HepG2 (cell line): Measurements from ENCODE around the gene MCTS1. TPM values are rescaled to one million over a fixed set of nuclear protein-coding genes. Genes with fewer than 3 reads are reported as not detected.

Source experiments
- FOXK1 ChIP-seq: sonication (generic); formaldehyde crosslinking; IDR thresholded peaks from 2 replicates; pipeline ENCODE4 v1.4.0; 2020; ENCODE audit warnings: low read depth, missing genetic modification reagents, borderline replicate concordance
- GPBP1L1 ChIP-seq: sonication (generic); formaldehyde crosslinking; IDR thresholded peaks from 2 replicates; pipeline ENCODE4 v1.5.0; 2020; ENCODE audit warnings: mild to moderate bottlenecking, missing genetic modification reagents
- HDAC2 ChIP-seq: sonication (generic); formaldehyde crosslinking; IDR thresholded peaks from 2 replicates; pipeline ENCODE4 v1.4.0; 2020; ENCODE audit warnings: missing genetic modification reagents
- KAT7 ChIP-seq: IDR thresholded peaks from 2 replicates; pipeline ENCODE4 v1.6.1; 2018; ENCODE audit warnings: borderline replicate concordance, missing compliant biosample characterization
- NAIF1 ChIP-seq: sonication (generic); formaldehyde crosslinking; IDR thresholded peaks from 2 replicates; pipeline ENCODE4 v1.5.0; 2020; ENCODE audit warnings: mild to moderate bottlenecking, missing genetic modification reagents, borderline replicate concordance
- NFATC3 ChIP-seq: sonication (generic); formaldehyde crosslinking; IDR thresholded peaks from 2 replicates; pipeline ENCODE4 v1.5.1; 2020; ENCODE audit warnings: mild to moderate bottlenecking, missing genetic modification reagents
- RCOR2 ChIP-seq: IDR thresholded peaks from 2 replicates; pipeline ENCODE4 v1.6.1; 2016; ENCODE audit warnings: missing biosample characterization, missing genetic modification reagents
- SRY ChIP-seq: sonication (generic); formaldehyde crosslinking; IDR thresholded peaks from 2 replicates; pipeline ENCODE4 v1.8.0; 2022; ENCODE audit warnings: mild to moderate bottlenecking, missing genetic modification reagents
- TCF7 ChIP-seq: sonication (generic); IDR thresholded peaks from 2 replicates; pipeline ENCODE4 v1.6.1; 2016; ENCODE audit warnings: antibody characterized with exemption, low read depth
- THAP9 ChIP-seq: sonication (generic); formaldehyde crosslinking; IDR thresholded peaks from 2 replicates; pipeline ENCODE4; 2020; ENCODE audit warnings: missing genetic modification reagents, mild to moderate bottlenecking, borderline replicate concordance
- ZKSCAN8 ChIP-seq: IDR thresholded peaks from 2 replicates; pipeline ENCODE4 v1.6.1; 2016; ENCODE audit warnings: borderline replicate concordance, missing genetic modification reagents, missing compliant biosample characterization
- ZNF414 ChIP-seq: sonication (generic); formaldehyde crosslinking; IDR thresholded peaks from 2 replicates; pipeline ENCODE4 v1.5.0; 2020; ENCODE audit warnings: missing genetic modification reagents
- ZNF556 ChIP-seq: sonication (generic); formaldehyde crosslinking; IDR thresholded peaks from 2 replicates; pipeline ENCODE4 v1.4.0; 2020; ENCODE audit warnings: mild to moderate bottlenecking, missing genetic modification reagents, borderline replicate concordance
- ZSCAN12 ChIP-seq: sonication (generic); formaldehyde crosslinking; IDR thresholded peaks from 2 replicates; pipeline ENCODE4 v1.9.0; 2021; ENCODE audit warnings: mild to moderate bottlenecking, missing genetic modification reagents
- polyA plus RNA-seq, 8 experiments: library from polyadenylated mRNA; depleted of rRNA in 3 of 8; stranded (reverse) in 7 of 8; unstranded in 1 of 8; fragments of >200 nt; fragmentation: Illumina TruSeq in 4 of 8; extraction: Trizol in 4 of 8; gene quantifications; 2 replicates each; pipeline versions ENCODE4 v1.2.1 to v1.2.3, GENCODE V29; 2011 to 2016; ENCODE audit warnings: low read depth in 4 of 8, missing spikeins in 1 of 8, mixed read lengths in 1 of 8; ENCODE audit not compliant: insufficient read depth in 1 of 8
- total RNA-seq, 5 experiments: library from RNA; depleted of rRNA; stranded (reverse); fragments of >200 nt; fragmentation: Illumina TruSeq; extraction: Trizol; gene quantifications; 2 replicates each; pipeline ENCODE4 v1.2.3, GENCODE V29; 2016; ENCODE audit warnings: low read depth in 1 of 5
- TF ChIP-seq, protein P1 (sequence below): sonication (generic); formaldehyde crosslinking; IDR thresholded peaks from 2 replicates; pipeline ENCODE4 v1.4.0; 2020; ENCODE audit warnings: missing genetic modification reagents
- TF ChIP-seq, protein P2 (sequence below): sonication (generic); formaldehyde crosslinking; IDR thresholded peaks from 2 replicates; pipeline ENCODE4 v1.4.0; 2020; ENCODE audit warnings: missing genetic modification reagents
- TF ChIP-seq, protein P3 (sequence below): sonication (generic); formaldehyde crosslinking; IDR thresholded peaks from 2 replicates; pipeline ENCODE4 v1.8.0; 2023; ENCODE audit warnings: mild to moderate bottlenecking, missing genetic modification reagents
- TF ChIP-seq, protein P4 (sequence below): sonication (generic); formaldehyde crosslinking; IDR thresholded peaks from 2 replicates; pipeline ENCODE4 v1.5.0; 2020; ENCODE audit warnings: mild to moderate bottlenecking, missing genetic modification reagents

Gene MCTS1
- total and polyA plus RNA-seq, 2 of the 13 experiments (the other 11 are each of a cell fraction or from before 2014, with no cell fraction given): 30.1 to 59.0 TPM

DNA sequence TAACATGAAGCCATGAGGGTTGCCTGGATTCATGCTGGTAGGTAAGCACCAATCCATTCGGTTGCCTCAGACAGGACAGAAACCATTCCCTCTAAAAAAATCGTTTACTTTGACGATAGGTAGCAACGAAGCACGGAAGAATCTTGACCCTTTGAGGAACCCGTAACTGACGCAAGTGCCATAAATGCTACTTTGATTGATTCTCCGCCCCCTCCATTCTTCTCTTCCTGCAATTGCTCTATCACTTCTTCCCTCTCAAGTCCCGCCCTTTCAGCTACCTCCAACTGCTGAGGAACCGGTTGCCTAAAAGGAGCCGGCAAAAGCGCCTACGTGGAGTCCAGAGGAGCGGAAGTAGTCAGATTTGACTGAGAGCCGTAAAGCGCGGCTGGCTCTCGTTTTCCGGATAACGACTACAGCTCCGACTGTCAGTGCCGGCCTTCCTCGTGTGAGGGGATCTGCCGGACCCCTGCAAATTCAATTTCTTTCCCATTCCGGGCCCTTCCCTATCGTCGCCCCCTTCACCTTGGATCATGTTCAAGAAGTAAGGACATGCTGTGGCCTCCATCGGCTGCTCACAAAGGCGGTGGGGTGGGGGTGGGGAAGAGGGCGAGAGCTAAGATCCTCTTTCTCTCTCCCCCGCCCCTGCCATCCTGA lies at the start of gene MCTS1 (continued):
- no peak for TF ChIP-seq GPBP1L1 (CRISPR knock-in tag)
- no peak for TF ChIP-seq ZKSCAN8 (CRISPR knock-in tag)
- 0 out of 2 replicates have a peak, but pooled peaks have one; percentile 23 for TF ChIP-seq HDAC2
- TF ChIP-seq, protein P1, sequence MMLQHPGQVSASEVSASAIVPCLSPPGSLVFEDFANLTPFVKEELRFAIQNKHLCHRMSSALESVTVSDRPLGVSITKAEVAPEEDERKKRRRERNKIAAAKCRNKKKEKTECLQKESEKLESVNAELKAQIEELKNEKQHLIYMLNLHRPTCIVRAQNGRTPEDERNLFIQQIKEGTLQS (CRISPR knock-in tag): no peak
- no peak for TF ChIP-seq SRY (CRISPR knock-in tag)
- TF ChIP-seq, protein P2, sequence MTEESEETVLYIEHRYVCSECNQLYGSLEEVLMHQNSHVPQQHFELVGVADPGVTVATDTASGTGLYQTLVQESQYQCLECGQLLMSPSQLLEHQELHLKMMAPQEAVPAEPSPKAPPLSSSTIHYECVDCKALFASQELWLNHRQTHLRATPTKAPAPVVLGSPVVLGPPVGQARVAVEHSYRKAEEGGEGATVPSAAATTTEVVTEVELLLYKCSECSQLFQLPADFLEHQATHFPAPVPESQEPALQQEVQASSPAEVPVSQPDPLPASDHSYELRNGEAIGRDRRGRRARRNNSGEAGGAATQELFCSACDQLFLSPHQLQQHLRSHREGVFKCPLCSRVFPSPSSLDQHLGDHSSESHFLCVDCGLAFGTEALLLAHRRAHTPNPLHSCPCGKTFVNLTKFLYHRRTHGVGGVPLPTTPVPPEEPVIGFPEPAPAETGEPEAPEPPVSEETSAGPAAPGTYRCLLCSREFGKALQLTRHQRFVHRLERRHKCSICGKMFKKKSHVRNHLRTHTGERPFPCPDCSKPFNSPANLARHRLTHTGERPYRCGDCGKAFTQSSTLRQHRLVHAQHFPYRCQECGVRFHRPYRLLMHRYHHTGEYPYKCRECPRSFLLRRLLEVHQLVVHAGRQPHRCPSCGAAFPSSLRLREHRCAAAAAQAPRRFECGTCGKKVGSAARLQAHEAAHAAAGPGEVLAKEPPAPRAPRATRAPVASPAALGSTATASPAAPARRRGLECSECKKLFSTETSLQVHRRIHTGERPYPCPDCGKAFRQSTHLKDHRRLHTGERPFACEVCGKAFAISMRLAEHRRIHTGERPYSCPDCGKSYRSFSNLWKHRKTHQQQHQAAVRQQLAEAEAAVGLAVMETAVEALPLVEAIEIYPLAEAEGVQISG (CRISPR knock-in tag): peak; percentile 66
- no peak for TF ChIP-seq FOXK1
- TF ChIP-seq ZNF556 (CRISPR knock-in tag): no peak
- TF ChIP-seq NAIF1 (CRISPR knock-in tag): no peak
- no peak for TF ChIP-seq ZNF414 (CRISPR knock-in tag)
- no peak for TF ChIP-seq RCOR2
- no peak for TF ChIP-seq TCF7
- TF ChIP-seq, protein P3, sequence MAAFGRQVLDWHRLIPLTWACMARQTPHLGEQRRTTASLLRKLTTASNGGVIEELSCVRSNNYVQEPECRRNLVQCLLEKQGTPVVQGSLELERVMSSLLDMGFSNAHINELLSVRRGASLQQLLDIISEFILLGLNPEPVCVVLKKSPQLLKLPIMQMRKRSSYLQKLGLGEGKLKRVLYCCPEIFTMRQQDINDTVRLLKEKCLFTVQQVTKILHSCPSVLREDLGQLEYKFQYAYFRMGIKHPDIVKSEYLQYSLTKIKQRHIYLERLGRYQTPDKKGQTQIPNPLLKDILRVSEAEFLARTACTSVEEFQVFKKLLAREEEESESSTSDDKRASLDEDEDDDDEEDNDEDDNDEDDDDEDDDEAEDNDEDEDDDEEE (CRISPR knock-in tag): no peak
- TF ChIP-seq, protein P4, sequence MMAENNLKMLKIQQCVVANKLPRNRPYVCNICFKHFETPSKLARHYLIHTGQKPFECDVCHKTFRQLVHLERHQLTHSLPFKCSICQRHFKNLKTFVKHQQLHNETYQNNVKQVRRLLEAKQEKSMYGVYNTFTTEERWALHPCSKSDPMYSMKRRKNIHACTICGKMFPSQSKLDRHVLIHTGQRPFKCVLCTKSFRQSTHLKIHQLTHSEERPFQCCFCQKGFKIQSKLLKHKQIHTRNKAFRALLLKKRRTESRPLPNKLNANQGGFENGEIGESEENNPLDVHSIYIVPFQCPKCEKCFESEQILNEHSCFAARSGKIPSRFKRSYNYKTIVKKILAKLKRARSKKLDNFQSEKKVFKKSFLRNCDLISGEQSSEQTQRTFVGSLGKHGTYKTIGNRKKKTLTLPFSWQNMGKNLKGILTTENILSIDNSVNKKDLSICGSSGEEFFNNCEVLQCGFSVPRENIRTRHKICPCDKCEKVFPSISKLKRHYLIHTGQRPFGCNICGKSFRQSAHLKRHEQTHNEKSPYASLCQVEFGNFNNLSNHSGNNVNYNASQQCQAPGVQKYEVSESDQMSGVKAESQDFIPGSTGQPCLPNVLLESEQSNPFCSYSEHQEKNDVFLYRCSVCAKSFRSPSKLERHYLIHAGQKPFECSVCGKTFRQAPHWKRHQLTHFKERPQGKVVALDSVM (CRISPR knock-in tag): no peak
- no peak for TF ChIP-seq NFATC3 (CRISPR knock-in tag)
- no peak for TF ChIP-seq ZSCAN12 (CRISPR knock-in tag)
- TF ChIP-seq KAT7 (CRISPR knock-in tag): no peak
- TF ChIP-seq THAP9 (CRISPR knock-in tag): no peak; the same call in 1 of the 2 replicates
